Osteocyte (in vitro differentiated cells): ENCODE data around the gene HDGF. TPM values are rescaled to one million over a fixed set of nuclear protein-coding genes. Genes with fewer than 3 reads are reported as not detected.

Experiments used
- DNase-seq: peaks from one replicate; pipeline ENCODE4 v3.0.0; 2021; ENCODE audit warnings: mixed read lengths; ENCODE audit not compliant: unreplicated experiment; ENCODE audit errors: extremely low spot score
- H3K27ac Mint-ChIP-seq: one replicate; pipeline ENCODE4 v1.8.0; 2021; ENCODE audit warnings: mild to moderate bottlenecking, mixed read lengths; ENCODE audit not compliant: unreplicated experiment
- H3K27me3 Mint-ChIP-seq: one replicate; pipeline ENCODE4 v1.8.0; 2021; ENCODE audit warnings: mixed read lengths; ENCODE audit not compliant: unreplicated experiment
- H3K36me3 Mint-ChIP-seq: one replicate; pipeline ENCODE4 v1.8.0; 2021; ENCODE audit warnings: mixed read lengths; ENCODE audit not compliant: unreplicated experiment
- H3K4me1 Mint-ChIP-seq: one replicate; pipeline ENCODE4 v1.8.0; 2021; ENCODE audit warnings: mixed read lengths; ENCODE audit not compliant: unreplicated experiment
- H3K4me3 Mint-ChIP-seq: one replicate; pipeline ENCODE4 v1.8.0; 2021; ENCODE audit warnings: mild to moderate bottlenecking, moderate library complexity, mixed read lengths; ENCODE audit not compliant: unreplicated experiment
- H3K9me3 Mint-ChIP-seq: one replicate; pipeline ENCODE4 v1.8.0; 2021; ENCODE audit warnings: mixed read lengths; ENCODE audit not compliant: unreplicated experiment
- total RNA-seq: library from RNA; stranded (reverse); gene quantifications from 2 replicates; pipeline ENCODE4 v1.2.1, GENCODE V29; 2021
- TF ChIP-seq, protein P1 (sequence below): fragments of 200-600 bp; sonication (generic); IDR thresholded peaks from 2 replicates; pipeline ENCODE4 v1.5.0; 2021; ENCODE audit warnings: antibody characterized with exemption, mild to moderate bottlenecking, moderate library complexity

HDGF gene
- total RNA-seq, 1 donor from 2014 or later, result 213 TPM

DNA sequence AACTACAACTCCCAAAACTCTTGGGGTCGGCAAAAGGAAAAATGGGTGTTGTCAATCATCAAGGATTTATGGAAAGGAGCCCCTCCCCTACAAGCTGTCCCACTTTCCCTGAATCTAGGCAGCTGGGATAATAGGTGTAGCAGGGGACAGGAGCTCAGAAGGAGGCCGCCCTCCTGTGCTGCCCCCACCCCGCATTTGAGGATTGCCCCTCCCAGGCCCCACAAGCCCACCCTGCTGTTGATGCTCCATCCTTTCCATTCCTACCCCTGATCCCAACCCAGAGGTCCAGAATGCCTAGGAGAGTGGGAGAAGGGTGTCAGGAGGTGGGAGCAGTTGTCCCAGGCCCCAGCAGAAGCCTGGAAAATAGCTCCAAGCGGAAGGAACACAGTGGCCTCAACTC, 8.7 kb downstream of the HDGF start:
- H3K4me1 Mint-ChIP-seq, result peaks cover 47% of the 10 kb centered on the region
- no peaks in the 10 kb centered on the region for H3K9me3 Mint-ChIP-seq
- peaks cover 17% of the 10 kb centered on the region for H3K36me3 Mint-ChIP-seq
- H3K27ac Mint-ChIP-seq, result peak overlapping the region; percentile 96
- TF ChIP-seq, protein P1, sequence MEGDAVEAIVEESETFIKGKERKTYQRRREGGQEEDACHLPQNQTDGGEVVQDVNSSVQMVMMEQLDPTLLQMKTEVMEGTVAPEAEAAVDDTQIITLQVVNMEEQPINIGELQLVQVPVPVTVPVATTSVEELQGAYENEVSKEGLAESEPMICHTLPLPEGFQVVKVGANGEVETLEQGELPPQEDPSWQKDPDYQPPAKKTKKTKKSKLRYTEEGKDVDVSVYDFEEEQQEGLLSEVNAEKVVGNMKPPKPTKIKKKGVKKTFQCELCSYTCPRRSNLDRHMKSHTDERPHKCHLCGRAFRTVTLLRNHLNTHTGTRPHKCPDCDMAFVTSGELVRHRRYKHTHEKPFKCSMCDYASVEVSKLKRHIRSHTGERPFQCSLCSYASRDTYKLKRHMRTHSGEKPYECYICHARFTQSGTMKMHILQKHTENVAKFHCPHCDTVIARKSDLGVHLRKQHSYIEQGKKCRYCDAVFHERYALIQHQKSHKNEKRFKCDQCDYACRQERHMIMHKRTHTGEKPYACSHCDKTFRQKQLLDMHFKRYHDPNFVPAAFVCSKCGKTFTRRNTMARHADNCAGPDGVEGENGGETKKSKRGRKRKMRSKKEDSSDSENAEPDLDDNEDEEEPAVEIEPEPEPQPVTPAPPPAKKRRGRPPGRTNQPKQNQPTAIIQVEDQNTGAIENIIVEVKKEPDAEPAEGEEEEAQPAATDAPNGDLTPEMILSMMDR, result no peak
- H3K27me3 Mint-ChIP-seq, result no peaks in the 10 kb centered on the region
- no peak for DNase-seq
- H3K4me3 Mint-ChIP-seq, result no peak overlapping the region

DNA sequence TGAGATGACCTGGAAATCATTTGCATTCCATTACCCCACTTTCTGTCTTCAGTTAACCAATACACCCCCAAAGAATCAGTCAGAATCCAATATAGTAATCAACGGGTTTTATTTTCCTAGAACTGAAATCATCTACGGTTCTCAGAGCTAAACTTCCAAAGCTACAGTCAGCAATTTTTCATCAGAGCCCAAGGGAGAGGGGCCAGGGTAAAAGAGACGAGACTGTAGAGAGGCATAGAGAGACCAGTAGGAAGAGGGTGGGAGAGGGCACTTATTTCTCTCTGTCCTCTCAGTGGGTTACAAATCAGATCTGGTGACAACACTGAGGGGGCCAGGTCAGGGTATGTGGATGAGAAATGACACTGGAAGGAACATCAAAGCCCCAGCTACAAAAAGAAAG, 9.5 kb downstream of the HDGF start:
- DNase-seq, result no peak
- Mint-ChIP-seq H3K27me3 (no peaks in the 10 kb centered on the region), H3K27ac (peak overlapping the region; percentile 96), H3K4me1 (peaks cover 40% of the 10 kb centered on the region), H3K4me3 (no peak overlapping the region), H3K36me3 (peaks cover 17% of the 10 kb centered on the region), H3K9me3 (no peaks in the 10 kb centered on the region)
- TF ChIP-seq, protein P1, result no peak

DNA sequence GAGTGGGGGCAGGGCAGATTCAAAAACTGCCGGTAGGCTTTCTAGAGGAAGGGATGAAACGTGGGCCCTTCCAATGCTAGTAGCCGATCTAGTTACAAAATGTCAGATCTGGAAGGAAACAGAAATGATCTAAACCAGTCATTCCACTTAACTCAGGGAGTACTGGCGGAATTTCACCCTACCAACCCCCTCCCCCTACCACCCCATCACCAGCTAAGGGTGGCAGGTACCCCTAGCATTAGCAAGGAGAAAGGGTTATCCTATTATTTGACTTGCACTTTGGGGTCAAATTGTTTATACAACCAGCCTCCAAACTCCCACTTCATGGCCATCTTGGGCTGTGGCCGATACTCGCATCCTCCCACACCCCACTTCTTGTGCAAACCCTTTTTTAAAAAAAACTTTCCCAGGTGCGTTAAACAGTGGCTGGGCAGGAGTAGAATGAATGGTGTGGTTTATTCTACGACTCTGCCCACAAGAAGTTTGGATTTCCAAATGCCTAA, 9.9 kb downstream of the HDGF start:
- TF ChIP-seq, protein P1, result no peak
- DNase-seq, result no peak
- Mint-ChIP-seq H3K27ac (peak overlapping the region; percentile 96), H3K36me3 (peaks cover 17% of the 10 kb centered on the region), H3K4me3 (peak overlapping the region; percentile 98), H3K9me3 (no peaks in the 10 kb centered on the region), H3K4me1 (peaks cover 35% of the 10 kb centered on the region), H3K27me3 (no peaks in the 10 kb centered on the region)

DNA sequence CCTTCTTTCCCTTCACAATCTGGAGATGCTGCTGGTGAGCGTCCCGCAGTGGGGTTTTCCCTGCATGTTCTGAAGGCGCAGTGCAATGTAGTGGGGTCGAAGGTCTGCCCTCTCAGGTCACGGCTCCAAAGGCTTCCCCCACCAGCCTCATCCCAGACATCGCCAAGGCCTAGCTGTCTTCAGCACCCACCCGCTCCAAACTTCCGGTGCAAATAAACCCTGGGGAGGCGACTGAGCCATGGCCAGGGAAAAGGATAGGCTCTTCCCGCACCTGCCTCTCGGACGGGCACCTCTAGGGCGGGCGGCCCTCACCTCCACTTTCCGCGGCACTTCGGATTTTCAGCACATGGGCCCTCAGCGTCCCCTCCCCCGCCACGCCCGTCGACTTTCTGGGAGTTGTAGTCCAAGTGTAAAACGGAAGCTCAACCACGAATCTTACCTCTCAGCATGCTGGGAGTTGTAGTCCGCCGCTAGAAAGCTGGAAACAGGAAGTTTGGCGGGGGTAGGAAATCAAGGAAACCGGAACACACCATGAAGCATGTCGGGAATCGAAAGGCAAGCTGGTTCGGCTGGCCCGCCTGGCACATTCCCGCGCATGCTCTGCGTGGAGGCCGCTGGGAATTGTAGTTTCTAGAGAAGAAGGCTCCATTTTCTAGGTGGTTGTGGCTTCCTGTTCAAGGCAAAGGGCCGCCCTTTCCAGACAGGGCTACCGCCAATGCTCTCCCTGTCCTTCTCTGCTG, 10.6 kb downstream of the HDGF start, which contains the start of gene MRPL24:
MRPL24 (minus strand) TSS at position 348 of the 740 bp plus-strand sequence. CDS start 2,384 bp downstream, outside the sequence.
- TF ChIP-seq, protein P1, result no peak
- DNase-seq, result peak; percentile 98
- H3K27me3 Mint-ChIP-seq, result no peaks in the 10 kb centered on the region
- H3K4me1 Mint-ChIP-seq, result peaks cover 29% of the 10 kb centered on the region
- peaks cover 16% of the 10 kb centered on the region for H3K36me3 Mint-ChIP-seq
- H3K9me3 Mint-ChIP-seq, result no peaks in the 10 kb centered on the region
- H3K4me3 Mint-ChIP-seq, result peak within 1 kb of the TSS; percentile 98
- peak within 1 kb of the TSS; percentile 96 for H3K27ac Mint-ChIP-seq

DNA sequence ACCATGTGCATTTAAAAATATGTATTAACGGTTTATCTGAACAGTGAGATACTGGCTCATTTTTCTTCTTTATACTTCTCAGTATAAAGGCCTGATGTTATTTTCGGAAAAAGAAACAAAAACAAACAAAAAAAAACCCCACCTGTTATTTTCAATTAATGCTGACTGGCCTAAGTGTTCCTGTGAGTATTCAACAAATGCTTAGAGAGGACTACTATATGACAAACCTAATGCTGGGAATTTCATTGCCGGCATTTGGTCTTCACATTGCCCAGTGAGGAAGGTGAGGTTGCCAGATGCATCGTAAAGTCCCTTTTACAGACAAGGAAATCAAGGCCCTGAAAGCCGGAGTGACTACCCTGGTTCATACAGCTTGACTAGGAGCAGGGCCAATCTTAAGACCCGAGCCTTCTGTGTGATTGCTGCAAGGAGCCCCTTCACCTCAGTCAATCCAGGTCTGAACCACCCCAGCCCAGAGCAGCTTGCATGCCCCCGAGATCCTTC, 11.2 kb downstream of the HDGF start:
- peaks cover 24% of the 10 kb centered on the region for H3K4me1 Mint-ChIP-seq
- TF ChIP-seq, protein P1, result no peak

More for the DNA sequence above, 11.2 kb downstream of the HDGF start:
- Mint-ChIP-seq H3K4me3 (peak overlapping the region; percentile 98), H3K27ac (peak overlapping the region; percentile 85), H3K36me3 (peaks cover 16% of the 10 kb centered on the region), H3K27me3 (no peaks in the 10 kb centered on the region), H3K9me3 (no peaks in the 10 kb centered on the region)
- DNase-seq, result no peak
